Kidney (tissue), 14 donors: ENCODE results near the gene SMPD4. TPM values are rescaled to one million over a fixed set of nuclear protein-coding genes. Genes with fewer than 3 reads are reported as not detected.
"Not testable (repeated sequence)": the region's sequence is repeated elsewhere in the genome, so short reads cannot be mapped to it uniquely, and the experiment has no call there.

ENCODE experiments used
- DNase-seq, 5 donors: peaks; one replicate each; pipeline ENCODE4 v3.0.0-alpha.2; 2013 to 2020
- FAIRE-seq: peaks from 2 replicates; lab custom pipeline; 2012; peaks lifted over from hg19 to GRCh38; lab: Jason Lieb, UNC
- H3K27ac ChIP-seq, 2 donors: one replicate each; pipeline ENCODE4 v1.7.0; 2013; ENCODE audit warnings: low read depth in 2 of 2, low read length in 2 of 2, inconsistent platforms in 1 of 2
- H3K27me3 ChIP-seq: one replicate; pipeline ENCODE4 v1.7.1; 2013; ENCODE audit warnings: low read length, inconsistent platforms; ENCODE audit not compliant: control insufficient read depth, insufficient read depth
- H3K36me3 ChIP-seq, 3 donors: one replicate each; pipeline versions ENCODE4 v1.7.0 to v1.7.1; 2013; ENCODE audit warnings: low read length in 3 of 3, control low read depth in 1 of 3, inconsistent platforms in 1 of 3; ENCODE audit not compliant: insufficient read depth in 3 of 3, control insufficient read depth in 2 of 3
- H3K4me1 ChIP-seq, 3 donors: one replicate each; pipeline versions ENCODE4 v1.7.0 to v1.7.1; 2013; ENCODE audit warnings: low read length in 3 of 3, inconsistent platforms in 1 of 3, low read depth in 1 of 3; ENCODE audit not compliant: control insufficient read depth in 2 of 3, insufficient read depth in 2 of 3
- H3K4me3 ChIP-seq, 3 donors: one replicate each; pipeline versions ENCODE4 v1.7.0 to v1.8.1; 2013; ENCODE audit warnings: low read length in 3 of 3, control low read depth in 1 of 3, inconsistent platforms in 1 of 3
- H3K9ac ChIP-seq, 3 donors: one replicate each; pipeline versions ENCODE4 v1.7.0 to v1.7.1; 2013; ENCODE audit warnings: low read length in 3 of 3, control low read depth in 1 of 3, inconsistent platforms in 1 of 3
- H3K9me3 ChIP-seq, 3 donors: one replicate each; pipeline versions ENCODE4 v1.7.0 to v1.7.1; 2013; ENCODE audit warnings: low read length in 3 of 3, control low read depth in 1 of 3, inconsistent platforms in 1 of 3; ENCODE audit not compliant: control insufficient read depth in 2 of 3, insufficient read depth in 1 of 3
- CTCF ChIP-seq: IDR thresholded peaks from 3 replicates; pipeline ENCODE4 v1.5.1; 2012; ENCODE audit warnings: mild to moderate bottlenecking, moderate library complexity, borderline replicate concordance; ENCODE audit not compliant: insufficient read depth; ENCODE audit errors: extremely low read depth
- intact Hi-C: fragments of 100-400 bp; cut with DNase I; formaldehyde crosslinking; loops from one replicate; pipeline ENCODE4 v1.11.1; 2022
- polyA plus RNA-seq: library from polyadenylated mRNA; stranded (reverse); fragments of 350-450 nt; fragmentation: Illumina TruSeq; extraction: RNeasy Lipid Tissue Mini Kit (QIAGEN cat#74804); gene quantifications from one replicate; pipeline ENCODE4 v1.2.3, GENCODE V29; 2014; ENCODE audit warnings: low read depth, low replicate concordance; ENCODE audit not compliant: insufficient read depth
- total RNA-seq: library from RNA; stranded (reverse); fragmentation: NEBNext Ultra II Directional; extraction: Animal tissue kit (Norgen Biotek cat#: 25700); gene quantifications from one replicate; pipeline ENCODE4 v1.2.1, GENCODE V29; 2021
- donor health status: control.
- donor health status: control.
- donor health status: control.
- donor health status: control.
- donor health status: control.
- donor health status: DM: yes; HTN: yes; CAD: no.
- donor health status: Normal renal cell carcinoma (clear cell type).

The SMPD4 gene
- total and polyA plus RNA-seq, 2 donors from 2014 or later = 21.6 to 41.1 TPM

- Histone ChIP-seq H3K4me3 (no peak overlapping the region), H3K9me3 (no peaks in the 10 kb centered on the region), H3K27ac (no peak overlapping the region), H3K36me3 (peaks cover 4 to 24% (median 10%) of the 10 kb centered on the region in 3 donors), H3K27me3 (no peaks in the 10 kb centered on the region), H3K9ac (no peak overlapping the region), H3K4me1 (no peaks in the 10 kb centered on the region)
- intact Hi-C loops = no loop called here
- DNase-seq = no peak
- no peak for FAIRE-seq
- no peak for TF ChIP-seq CTCF
These were observed 11.5 kb downstream of the SMPD4 start for GRCh38 chr2:130169896-130170295.

- H3K4me1 ChIP-seq, FAIRE-seq, H3K27me3 ChIP-seq, DNase-seq, H3K9ac ChIP-seq, H3K9me3 ChIP-seq, H3K4me3 ChIP-seq, H3K27ac ChIP-seq, intact Hi-C loops: not testable (repeated sequence)
- H3K36me3 ChIP-seq = peaks cover 8 to 21% (median 13%) of the 10 kb centered on the region in 3 donors
These were observed 12.2 kb downstream of the SMPD4 start for GRCh38 chr2:130169163-130169562.

- intact Hi-C loops, DNase-seq, H3K27me3 ChIP-seq, H3K4me1 ChIP-seq, H3K9me3 ChIP-seq, H3K27ac ChIP-seq, H3K9ac ChIP-seq, H3K4me3 ChIP-seq, FAIRE-seq: not testable (repeated sequence)
- peaks cover 8 to 26% (median 14%) of the 10 kb centered on the region in 3 donors for H3K36me3 ChIP-seq
These were observed 14.8 kb downstream of the SMPD4 start for GRCh38 chr2:130166611-130167010.

GRCh38 chr2:130165293-130166016, 15.9 kb downstream of the SMPD4 start:
- intact Hi-C loops = no loop called here
- peaks cover 8 to 26% (median 14%) of the 10 kb centered on the region in 3 donors for H3K36me3 ChIP-seq
- H3K4me3 ChIP-seq = no peak overlapping the region
- no peaks in the 10 kb centered on the region for H3K4me1 ChIP-seq
- H3K27ac ChIP-seq = no peak overlapping the region
- DNase-seq (no peak), FAIRE-seq (no peak)
- no peaks in the 10 kb centered on the region for H3K27me3 ChIP-seq
- H3K9ac ChIP-seq = no peak overlapping the region
- no peaks in the 10 kb centered on the region for H3K9me3 ChIP-seq
- TF ChIP-seq CTCF = no peak
